ENCODE data around the gene HMG20B.
A peak's percentile ranks its signal among the peaks of the same experiment; 100 is the strongest.
"Not testable (repeated sequence)": the region's sequence is repeated elsewhere in the genome, so short reads cannot be mapped to it uniquely, and the experiment has no call there.

The HMG20B gene

DNA sequence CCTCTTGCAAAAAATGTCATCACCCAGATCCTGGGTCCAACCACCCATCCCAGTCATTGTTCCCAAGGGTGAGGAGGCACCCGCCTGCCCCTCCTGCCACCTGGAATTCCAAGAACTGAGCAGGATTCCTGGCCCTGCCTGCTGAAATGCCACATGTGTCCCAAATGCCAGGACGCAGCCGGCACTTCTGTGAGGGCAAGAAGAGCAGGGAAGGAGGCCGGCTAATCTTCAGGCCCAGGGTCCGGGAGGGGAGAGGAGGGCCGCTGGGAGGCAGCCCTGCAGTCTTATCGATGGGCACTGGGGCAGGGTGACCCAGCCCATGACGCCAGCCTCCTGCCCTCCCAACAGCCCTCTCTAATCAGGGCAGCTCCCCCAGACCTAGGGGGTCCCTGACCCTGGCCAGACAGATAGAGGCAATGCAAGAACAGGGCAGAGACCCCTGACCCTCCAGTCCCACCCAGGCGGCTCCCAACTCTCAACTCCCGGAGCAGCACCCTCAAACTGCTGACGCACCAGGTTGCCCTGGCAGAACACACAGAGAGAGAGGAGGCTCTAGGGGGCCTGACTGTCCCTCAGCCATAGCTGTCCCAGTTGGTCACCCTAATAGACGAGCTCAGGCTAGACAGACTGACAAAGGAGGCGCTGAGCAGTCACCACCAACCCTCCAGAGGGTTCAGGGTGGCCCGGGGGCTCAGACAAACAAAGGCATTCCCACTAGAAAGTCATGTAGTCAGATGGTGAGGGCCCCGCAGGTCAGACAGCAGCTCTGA, 16.9 kb upstream of the HMG20B start:
- DNase-seq (ENCODE audit: low read depth in 1 of 2, low spot score in 1 of 2) = no peak

DNA sequence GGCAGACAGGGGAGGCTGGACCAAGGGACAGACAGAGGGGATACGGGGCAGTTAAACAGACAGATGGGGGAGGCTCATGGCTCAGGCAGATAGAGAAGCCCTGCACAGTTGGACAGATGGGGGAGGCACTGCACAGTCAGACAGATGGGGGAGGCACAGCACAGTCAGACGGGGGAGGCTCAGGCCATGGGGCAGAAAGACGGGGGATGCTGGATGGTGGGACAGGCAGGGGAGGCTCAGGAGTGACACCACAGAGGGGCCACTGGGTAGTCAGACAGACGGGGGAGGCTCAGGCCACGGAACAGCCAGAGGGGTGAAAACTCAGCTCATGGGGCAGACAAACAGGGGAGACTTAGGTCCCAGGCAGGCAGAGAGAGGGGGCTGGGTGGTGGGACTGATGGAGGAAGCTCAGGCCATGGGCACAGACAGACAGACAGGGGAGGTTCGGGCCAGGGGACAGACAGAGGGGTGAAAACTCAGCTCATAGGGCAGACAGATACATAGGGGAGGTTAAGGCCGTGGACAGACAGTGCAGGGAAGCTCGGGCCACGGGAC, 16.2 kb upstream of the HMG20B start:
- DNase-seq (ENCODE audit: low read depth in 1 of 2, low spot score in 1 of 2) = no peak

DNA sequence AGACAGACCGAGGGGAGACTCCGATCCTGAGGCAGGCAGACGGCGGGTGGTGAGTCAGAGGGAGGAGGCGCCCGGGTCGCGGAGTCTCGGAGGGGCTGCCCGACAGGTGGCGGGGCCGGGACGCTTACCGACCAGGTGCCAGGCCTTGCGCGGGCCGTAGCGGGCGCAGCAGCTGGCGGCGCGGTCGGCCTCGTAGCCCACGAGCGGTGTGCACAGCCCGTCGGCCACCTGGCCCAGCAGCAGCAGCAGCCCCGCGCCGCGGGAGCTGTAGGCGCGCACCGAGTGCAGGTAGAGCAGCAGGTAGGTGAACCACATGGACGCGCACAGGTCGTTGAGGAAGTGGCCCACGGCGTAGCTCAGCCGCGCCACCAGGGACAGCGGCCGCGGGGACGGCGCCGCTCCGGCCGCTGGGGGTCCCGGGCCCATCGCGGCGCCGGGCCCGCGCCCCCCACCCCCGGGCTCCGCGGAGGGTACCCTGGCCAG, 15.7 kb upstream of the HMG20B start:
- peak; percentile 28 to 51 for DNase-seq (ENCODE audit: low read depth in 1 of 2, low spot score in 1 of 2)

DNA sequence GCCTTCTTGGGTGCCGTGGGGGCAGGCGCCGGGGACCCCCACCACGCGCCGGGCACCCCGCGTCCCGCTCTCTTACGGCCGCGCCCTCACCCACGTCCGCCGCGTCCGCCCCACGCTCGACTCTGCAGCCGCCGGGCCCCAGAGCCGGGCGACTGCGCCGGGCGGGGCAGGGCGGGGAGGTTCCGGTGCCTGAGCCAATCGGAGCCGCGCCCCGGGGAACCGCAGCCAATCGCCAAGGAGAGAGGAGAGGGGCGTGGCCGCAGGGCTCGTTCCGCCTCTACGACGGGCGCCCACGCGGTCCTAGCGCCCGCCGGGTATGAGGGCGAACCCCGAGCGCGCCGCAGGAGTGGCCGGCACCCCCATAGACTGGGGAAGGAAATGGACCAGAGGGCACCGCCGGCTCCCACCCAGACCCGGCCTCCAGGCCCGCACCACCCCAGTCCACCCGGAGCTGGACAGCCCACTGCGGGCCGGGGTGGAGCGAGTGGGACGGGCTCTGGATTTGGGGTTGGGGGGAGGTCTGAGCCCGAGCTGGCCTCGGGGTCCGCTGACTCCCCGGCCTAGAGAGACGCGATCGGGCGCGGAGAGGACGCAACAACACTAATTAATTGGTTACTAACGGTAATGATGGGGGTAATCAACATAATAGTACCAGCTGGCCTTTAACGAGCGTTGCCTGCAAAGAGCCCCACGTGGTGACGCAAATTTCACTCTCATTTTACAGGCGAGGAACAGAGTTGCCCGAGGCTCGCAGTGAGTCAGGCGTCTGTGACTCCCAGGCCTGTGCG, 15.1 kb upstream of the HMG20B start, which contains the start of gene MFSD12:
Gene MFSD12 (minus strand): TSS at position 126 of the 788 bp plus-strand sequence. CDS start 183 bp downstream, outside the sequence.
- DNase-seq (ENCODE audit: low read depth in 1 of 2, low spot score in 1 of 2) = peak; percentile 87 to 93

DNA sequence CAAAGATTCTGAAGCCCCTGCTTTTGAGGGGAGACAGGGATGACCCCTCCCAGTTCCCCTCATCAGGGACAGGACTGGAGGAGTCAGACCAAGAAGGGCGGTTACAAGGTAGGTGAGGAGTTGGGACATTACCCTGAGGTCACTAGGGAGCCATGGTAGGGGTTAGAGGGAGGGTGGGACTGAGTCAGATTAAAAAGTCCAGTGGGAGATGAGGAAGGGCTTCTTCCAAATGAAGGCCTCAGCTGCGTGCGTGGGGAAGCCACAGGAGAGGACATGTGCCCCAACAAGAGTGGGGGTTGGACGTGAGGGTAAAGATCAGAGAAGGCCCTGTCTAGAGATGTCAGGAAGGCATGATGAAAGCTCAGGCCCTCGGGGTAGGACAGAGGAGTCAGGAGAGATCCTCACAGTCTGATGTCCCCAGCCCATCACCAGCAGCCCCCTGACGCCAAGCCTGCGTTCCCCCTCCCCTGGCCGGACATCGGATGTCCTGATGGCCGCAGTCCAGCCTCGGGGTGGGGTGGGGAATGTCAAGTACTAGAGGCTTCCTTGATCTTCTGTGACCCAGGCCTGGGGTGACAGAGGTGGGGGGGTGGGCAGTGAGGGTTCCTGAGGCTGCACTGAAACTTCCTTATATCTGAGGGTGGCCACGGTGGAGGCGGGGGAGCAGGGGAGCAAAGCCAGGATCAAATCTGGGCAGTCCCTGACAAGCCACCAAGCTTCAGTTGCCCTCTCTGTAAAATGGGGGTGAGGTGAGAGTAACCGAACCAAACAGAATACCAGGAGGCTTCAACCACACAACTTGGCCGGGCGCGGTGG, 8.8 kb upstream of the HMG20B start:
- DNase-seq (ENCODE audit: low read depth in 1 of 2, low spot score in 1 of 2) = no peak

DNA sequence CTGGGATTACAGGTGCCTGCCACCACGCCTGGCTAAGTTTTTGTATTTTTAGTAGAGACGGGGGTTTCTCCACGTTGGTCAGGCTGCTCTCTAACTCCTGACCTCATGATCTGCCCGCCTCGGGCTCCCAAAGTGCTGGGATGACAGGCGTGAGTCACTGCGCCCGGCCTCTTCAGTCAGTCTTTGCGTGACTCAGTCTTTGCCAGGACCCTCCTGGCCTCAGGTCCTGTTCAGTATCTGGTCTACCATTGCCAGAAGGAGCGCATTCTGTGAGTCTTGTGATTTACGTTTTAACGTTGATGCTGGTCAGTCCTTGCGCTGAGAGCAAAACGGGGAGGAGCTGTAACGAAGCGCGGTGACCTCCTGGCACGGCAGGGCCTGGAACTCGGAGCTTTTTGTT, 7.6 kb upstream of the HMG20B start:
- DNase-seq (ENCODE audit: low read depth in 1 of 2, low spot score in 1 of 2) = no peak

DNA sequence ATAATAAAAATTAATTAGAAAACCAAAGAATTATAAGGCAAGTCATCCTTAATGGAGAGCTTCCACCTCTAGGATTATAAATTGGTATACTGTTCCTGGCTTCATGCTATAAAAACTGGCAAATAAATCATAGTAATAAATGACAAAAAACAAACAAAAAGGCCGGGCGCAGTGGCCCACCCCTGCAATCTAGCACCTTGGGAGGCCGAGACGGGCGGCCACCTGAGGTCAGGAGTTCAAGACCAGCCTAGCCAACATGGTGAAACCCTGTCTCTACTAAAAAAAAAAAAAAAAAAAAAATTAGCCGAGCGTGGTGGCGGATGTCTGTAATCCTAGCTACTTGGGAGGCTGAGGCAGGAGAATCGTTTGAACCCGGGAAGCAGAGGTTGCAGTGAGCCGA, 2.7 kb upstream of the HMG20B start:
- DNase-seq (ENCODE audit: low read depth in 1 of 2, low spot score in 1 of 2) = not testable (repeated sequence)

DNA sequence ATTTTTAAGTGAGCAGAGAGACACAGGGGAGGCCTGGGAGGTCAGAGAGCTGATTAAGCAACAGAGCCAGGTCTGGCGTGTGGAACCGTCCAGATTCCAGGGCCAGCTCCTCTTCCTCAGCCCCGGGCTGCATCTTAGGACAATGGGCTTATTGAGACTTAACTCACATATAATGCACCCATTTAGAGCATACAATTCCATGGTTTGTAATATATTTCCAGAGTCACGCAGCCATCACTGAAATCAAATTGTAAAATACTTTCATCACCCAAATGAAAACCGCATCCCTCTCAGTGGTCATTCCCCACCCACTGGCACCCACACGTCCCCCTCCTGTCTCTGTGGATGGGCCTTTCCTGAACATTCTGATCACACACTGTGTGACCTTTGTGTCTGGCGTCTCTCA, 2.1 kb upstream of the HMG20B start:
- no peak for DNase-seq (ENCODE audit: low read depth in 1 of 2, low spot score in 1 of 2)

GRCh38 chr19:3572132-3572854, 451 bp upstream of the HMG20B start:
- peak; percentile 99 to 100 for DNase-seq (ENCODE audit: low read depth in 1 of 2, low spot score in 1 of 2)

GRCh38 chr19:3573162-3573857, 566 bp downstream of the HMG20B start:
- DNase-seq (ENCODE audit: low read depth in 1 of 2, low spot score in 1 of 2) = no peak

- peak; percentile 45 to 60 for DNase-seq (ENCODE audit: low read depth in 1 of 2, low spot score in 1 of 2)
Observed at GRCh38 chr19:3573858-3574637, 1.3 kb downstream of the HMG20B start.

DNA sequence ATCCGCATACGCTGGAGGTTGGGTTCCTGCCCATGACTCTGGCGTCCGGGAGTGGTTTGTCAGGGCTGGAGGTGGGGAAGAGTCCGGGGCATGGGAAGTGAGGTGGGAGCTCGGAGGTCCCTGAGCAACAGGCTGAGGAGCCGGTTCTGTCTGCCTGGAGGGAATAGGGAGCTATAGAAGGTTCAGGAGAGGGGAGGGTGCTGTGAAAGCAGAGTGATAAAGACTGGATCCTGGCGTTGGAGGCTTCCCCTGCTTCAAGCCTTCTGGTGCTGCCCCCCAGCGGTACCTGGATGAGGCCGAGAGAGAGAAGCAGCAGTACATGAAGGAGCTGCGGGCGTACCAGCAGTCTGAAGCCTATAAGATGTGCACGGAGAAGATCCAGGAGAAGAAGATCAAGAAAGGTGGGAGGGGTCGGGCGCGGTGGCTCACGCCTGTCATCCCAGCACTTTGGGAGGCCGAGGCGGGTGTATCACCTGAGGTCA, 2.6 kb downstream of the HMG20B start:
- no peak for DNase-seq (ENCODE audit: low read depth in 1 of 2, low spot score in 1 of 2)

- DNase-seq (ENCODE audit: low read depth in 1 of 2, low spot score in 1 of 2) = no peak
Observed at GRCh38 chr19:3575949-3576673, 3.4 kb downstream of the HMG20B start.

- DNase-seq (ENCODE audit: low read depth in 1 of 2, low spot score in 1 of 2) = no peak
Observed at GRCh38 chr19:3576696-3577443, 4.1 kb downstream of the HMG20B start.

DNA sequence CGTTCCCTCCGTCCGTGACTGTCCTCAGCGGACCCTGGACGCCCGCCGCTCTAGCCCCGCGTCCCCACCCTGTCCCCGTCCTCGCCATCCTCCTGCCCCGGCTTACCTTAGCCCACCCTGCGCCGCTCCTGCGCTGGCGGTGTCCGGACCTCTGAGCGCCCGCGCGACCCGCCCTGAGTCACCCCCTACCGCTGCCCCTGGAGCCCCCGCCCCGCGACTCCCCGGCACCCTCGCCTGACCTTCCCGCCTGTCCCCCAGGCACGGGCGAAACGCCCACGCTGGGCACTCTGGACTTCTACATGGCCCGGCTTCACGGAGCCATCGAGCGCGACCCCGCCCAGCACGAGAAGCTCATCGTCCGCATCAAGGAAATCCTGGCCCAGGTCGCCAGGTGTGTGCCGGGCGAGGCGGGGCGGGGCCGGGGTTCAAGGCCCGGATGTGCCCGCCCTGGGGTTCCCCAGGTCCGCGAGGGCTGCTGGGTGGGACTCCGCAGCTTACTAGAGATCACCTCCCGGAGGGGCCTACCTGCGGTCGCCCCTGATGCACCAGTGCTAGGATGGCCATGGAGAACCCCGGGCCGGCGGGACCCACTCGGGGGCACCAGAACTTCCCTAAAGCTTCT, 5.1 kb downstream of the HMG20B start:
- no peak for DNase-seq (ENCODE audit: low read depth in 1 of 2, low spot score in 1 of 2)

DNA sequence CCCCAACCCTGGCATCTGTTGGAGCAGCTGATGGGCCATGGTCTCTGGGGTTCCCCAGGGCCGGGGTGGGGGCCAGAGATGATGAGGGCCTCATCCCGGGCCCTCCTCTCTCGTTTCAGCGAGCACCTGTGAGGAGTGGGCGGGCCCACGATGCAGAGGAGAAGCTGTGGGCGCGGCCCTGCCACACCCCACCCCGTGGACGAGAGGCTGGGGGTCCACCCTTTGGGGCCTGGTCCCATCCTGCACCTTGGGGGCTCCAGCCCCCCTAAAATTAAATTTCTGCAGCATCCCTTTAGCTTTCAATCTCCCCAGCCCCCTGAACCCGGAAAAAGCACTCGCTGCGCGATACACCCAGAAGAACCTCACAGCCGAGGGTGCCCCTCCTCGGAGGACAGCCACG, 5.6 kb downstream of the HMG20B start:
- DNase-seq (ENCODE audit: low read depth in 1 of 2, low spot score in 1 of 2) = no peak

Measured in activated T-helper 1 cell treated with anti-CD3 and anti-CD28 coated beads, Interleukin-2, amount 50 U/mL, for 16 hours (primary cell).